Neural cell (in vitro differentiated cells): ENCODE results near the gene USP10. TPM values are rescaled to one million over a fixed set of nuclear protein-coding genes. Genes with fewer than 3 reads are reported as not detected.

ENCODE experiments used
- H2AFZ ChIP-seq: fragments of 200-600, 300-800 bp; sonication (generic), shearing (Covaris generic); 2 replicates; pipeline ENCODE4 v1.6.0; 2014; ENCODE audit warnings: low read depth, mild to moderate bottlenecking, antibody characterized with exemption, low read length, moderate library complexity
- H3F3A ChIP-seq: fragments of 200-600 bp; shearing (Covaris generic); 2 replicates; pipeline ENCODE4 v1.6.1; 2016; ENCODE audit warnings: mild to moderate bottlenecking, moderate library complexity, mixed read lengths, antibody characterized with exemption, low read length; ENCODE audit not compliant: insufficient read depth, poor library complexity, severe bottlenecking
- H3K27ac ChIP-seq: fragments of 200-600, 300-800 bp; sonication (generic), shearing (Covaris generic); 2 replicates; pipeline ENCODE4 v1.5.1; 2014; ENCODE audit warnings: mild to moderate bottlenecking, low read length, moderate library complexity
- H3K27me3 ChIP-seq: fragments of 300-800, 200-600 bp; sonication (generic), shearing (Covaris generic); 2 replicates; pipeline ENCODE4 v1.6.0; 2014; ENCODE audit warnings: mild to moderate bottlenecking, low read depth, low read length, moderate library complexity; ENCODE audit not compliant: insufficient read depth
- H3K36me3 ChIP-seq: fragments of 300-800, 200-600 bp; sonication (generic), shearing (Covaris generic); 2 replicates; pipeline ENCODE4 v1.5.1; 2014; ENCODE audit warnings: mild to moderate bottlenecking, antibody characterized with exemption, low read length, moderate library complexity; ENCODE audit not compliant: insufficient read depth
- H3K4me2 ChIP-seq: fragments of 300-800, 200-600 bp; sonication (generic), shearing (Covaris generic); 2 replicates; pipeline ENCODE4 v1.6.0; 2014; ENCODE audit warnings: mild to moderate bottlenecking, low read length
- H3K4me3 ChIP-seq: fragments of 300-800, 200-600 bp; sonication (generic), shearing (Covaris generic); 2 replicates; pipeline ENCODE4 v1.5.1; 2014; ENCODE audit warnings: mild to moderate bottlenecking, low read length, moderate library complexity
- H3K79me2 ChIP-seq: fragments of 200-600 bp; shearing (Covaris generic); replicated peaks from 2 replicates; pipeline ENCODE4 v1.6.0; 2014; ENCODE audit warnings: mild to moderate bottlenecking, low read length, moderate library complexity; ENCODE audit not compliant: insufficient read depth
- H3K9ac ChIP-seq: fragments of 300-800, 200-600 bp; sonication (generic), shearing (Covaris generic); 2 replicates; pipeline ENCODE4 v1.6.1; 2016; ENCODE audit warnings: mild to moderate bottlenecking, low read length, mixed read lengths
- H3K9me2 ChIP-seq: fragments of 200-600 bp; shearing (Covaris generic); 2 replicates; pipeline ENCODE4 v1.6.1; 2016; ENCODE audit warnings: mild to moderate bottlenecking, low read length, mixed read lengths; ENCODE audit not compliant: insufficient read depth
- H3K9me3 ChIP-seq: fragments of 200-600, 300-800 bp; sonication (generic), shearing (Covaris generic); 2 replicates; pipeline ENCODE4 v1.6.1; 2016; ENCODE audit warnings: mild to moderate bottlenecking, mixed run types, low read length, moderate library complexity, mixed read lengths
- H4K20me1 ChIP-seq: fragments of 200-600 bp; shearing (Covaris generic); 2 replicates; pipeline ENCODE4 v1.6.1; 2016; ENCODE audit warnings: mild to moderate bottlenecking, mixed run types; ENCODE audit not compliant: insufficient read depth
- polyA plus RNA-seq: library from polyadenylated mRNA; depleted of rRNA; stranded (reverse); fragments of >200 nt; gene quantifications from 2 replicates; pipeline ENCODE4 v1.2.3, GENCODE V29; 2014
- TF ChIP-seq, protein P1 (sequence below): IDR thresholded peaks from 2 replicates; pipeline ENCODE4 v1.6.1; 2012; ENCODE audit warnings: borderline replicate concordance

USP10 gene
- polyA plus RNA-seq, 1 donor from 2014 or later, result 48.9 TPM

- H3K27me3 ChIP-seq, result no peaks in the 10 kb centered on the region
- no peak overlapping the region for H2AFZ ChIP-seq
- no peaks in the 10 kb centered on the region for H3K9me3 ChIP-seq
- no peak overlapping the region for H3K9ac ChIP-seq
- no peak overlapping the region for H3K4me3 ChIP-seq
- no peak overlapping the region for H3K27ac ChIP-seq
- H3K36me3 ChIP-seq, result no peaks in the 10 kb centered on the region
- no peaks in the 10 kb centered on the region for H3K79me2 ChIP-seq
- no peaks in the 10 kb centered on the region for H3K9me2 ChIP-seq
- H4K20me1 ChIP-seq, result no peaks in the 10 kb centered on the region
- no peak overlapping the region for H3K4me2 ChIP-seq
- TF ChIP-seq, protein P1, sequence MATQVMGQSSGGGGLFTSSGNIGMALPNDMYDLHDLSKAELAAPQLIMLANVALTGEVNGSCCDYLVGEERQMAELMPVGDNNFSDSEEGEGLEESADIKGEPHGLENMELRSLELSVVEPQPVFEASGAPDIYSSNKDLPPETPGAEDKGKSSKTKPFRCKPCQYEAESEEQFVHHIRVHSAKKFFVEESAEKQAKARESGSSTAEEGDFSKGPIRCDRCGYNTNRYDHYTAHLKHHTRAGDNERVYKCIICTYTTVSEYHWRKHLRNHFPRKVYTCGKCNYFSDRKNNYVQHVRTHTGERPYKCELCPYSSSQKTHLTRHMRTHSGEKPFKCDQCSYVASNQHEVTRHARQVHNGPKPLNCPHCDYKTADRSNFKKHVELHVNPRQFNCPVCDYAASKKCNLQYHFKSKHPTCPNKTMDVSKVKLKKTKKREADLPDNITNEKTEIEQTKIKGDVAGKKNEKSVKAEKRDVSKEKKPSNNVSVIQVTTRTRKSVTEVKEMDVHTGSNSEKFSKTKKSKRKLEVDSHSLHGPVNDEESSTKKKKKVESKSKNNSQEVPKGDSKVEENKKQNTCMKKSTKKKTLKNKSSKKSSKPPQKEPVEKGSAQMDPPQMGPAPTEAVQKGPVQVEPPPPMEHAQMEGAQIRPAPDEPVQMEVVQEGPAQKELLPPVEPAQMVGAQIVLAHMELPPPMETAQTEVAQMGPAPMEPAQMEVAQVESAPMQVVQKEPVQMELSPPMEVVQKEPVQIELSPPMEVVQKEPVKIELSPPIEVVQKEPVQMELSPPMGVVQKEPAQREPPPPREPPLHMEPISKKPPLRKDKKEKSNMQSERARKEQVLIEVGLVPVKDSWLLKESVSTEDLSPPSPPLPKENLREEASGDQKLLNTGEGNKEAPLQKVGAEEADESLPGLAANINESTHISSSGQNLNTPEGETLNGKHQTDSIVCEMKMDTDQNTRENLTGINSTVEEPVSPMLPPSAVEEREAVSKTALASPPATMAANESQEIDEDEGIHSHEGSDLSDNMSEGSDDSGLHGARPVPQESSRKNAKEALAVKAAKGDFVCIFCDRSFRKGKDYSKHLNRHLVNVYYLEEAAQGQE, result no peak
- H3F3A ChIP-seq, result no peaks in the 10 kb centered on the region
Observed at GRCh38 chr16:84828322-84828721, 128.5 kb downstream of the USP10 start.

Other genes with a start within 250 kb of the USP10 start
- gene MEAK7, start 195.3 kb upstream of the USP10 start, polyA plus RNA-seq, result 12.4 and 22.1 TPM in 2 replicates
- 86.6 and 91.2 TPM in 2 replicates for gene COTL1, start 81.9 kb upstream of the USP10 start, polyA plus RNA-seq
- gene KLHL36, start 51.5 kb upstream of the USP10 start, polyA plus RNA-seq, result 43.8 and 53.9 TPM in 2 replicates
- 0.06 TPM in 1 of 2 replicates, not detected in the other for gene CRISPLD2, start 120.0 kb downstream of the USP10 start, polyA plus RNA-seq